SK-N-SH (cell line): ENCODE data around the gene NARS2. TPM values are rescaled to one million over a fixed set of nuclear protein-coding genes. Genes with fewer than 3 reads are reported as not detected.

Source experiments
- CTCF ChIA-PET: fragments of 300-600, 350-600 bp; formaldehyde crosslinking; extraction: SDS; loops from one replicate; lab custom pipeline; 2021; lab: Yijun Ruan, JAX
- POLR2A ChIA-PET: fragments of 350-600 bp; sonication (Branson Sonifier 250); formaldehyde crosslinking; extraction: SDS; loops from one replicate; lab custom pipeline; 2020; ENCODE audit warnings: antibody characterized with exemption, inconsistent platforms; lab: Yijun Ruan, JAX
- DNase-seq: peaks from one replicate; pipeline ENCODE4 v3.0.0; 2012
- H2AFZ ChIP-seq: fragments of 200-600 bp; sonication (generic); 2 replicates; pipeline ENCODE4 v1.8.1; 2016; ENCODE audit warnings: antibody characterized with exemption, mild to moderate bottlenecking, low read depth
- H3F3A ChIP-seq: fragments of 200-600 bp; sonication (generic); replicated peaks from 2 replicates; pipeline ENCODE3; 2016; ENCODE audit warnings: antibody characterized with exemption, mild to moderate bottlenecking; ENCODE audit not compliant: insufficient read depth
- H3K27ac ChIP-seq, 2 experiments: fragments of 200-500 bp in 1 of 2; fragments of 200-600 bp in 1 of 2; sonication (Bioruptor generic) in 1 of 2; sonication (generic), shearing (Covaris generic) in 1 of 2; 2 replicates each; pipeline versions ENCODE4 v1.5.1 to v1.6.1; 2014 to 2016; ENCODE audit warnings: low read depth in 2 of 2, inconsistent platforms in 1 of 2, low read length in 1 of 2, mild to moderate bottlenecking in 1 of 2, mixed read lengths in 1 of 2
- H3K27me3 ChIP-seq: fragments of 200-600 bp; sonication (generic), shearing (Covaris generic); 2 replicates; pipeline ENCODE4 v1.6.1; 2016; ENCODE audit warnings: mixed run types; ENCODE audit not compliant: insufficient read depth
- H3K36me3 ChIP-seq, 2 experiments: fragments of 200-500 bp in 1 of 2; fragments of 200-600 bp in 1 of 2; sonication (Bioruptor generic) in 1 of 2; sonication (generic) in 1 of 2; replicated peaks in 1 of 2; 2 replicates each; pipeline versions ENCODE3 to v1.5.1; 2014 to 2016; ENCODE audit warnings: low read length in 1 of 2, mild to moderate bottlenecking in 1 of 2; ENCODE audit not compliant: insufficient read depth in 2 of 2, control insufficient read depth in 1 of 2
- H3K4me1 ChIP-seq, 2 experiments: fragments of 200-500 bp in 1 of 2; fragments of 200-600 bp in 1 of 2; sonication (Bioruptor generic) in 1 of 2; sonication (generic), shearing (Covaris generic) in 1 of 2; 2 replicates each; pipeline versions ENCODE4 v1.5.1 to v1.6.1; 2014 to 2016; ENCODE audit warnings: low read depth in 1 of 2, low read length in 1 of 2, mixed run types in 1 of 2; ENCODE audit not compliant: insufficient read depth in 2 of 2, control insufficient read depth in 1 of 2
- H3K4me2 ChIP-seq: fragments of 200-600 bp; sonication (generic), shearing (Covaris generic); 2 replicates; pipeline ENCODE4 v1.6.1; 2017; ENCODE audit warnings: mixed run types
- H3K4me3 ChIP-seq, 2 experiments: fragments of 200-500 bp in 1 of 2; fragments of 200-600 bp in 1 of 2; sonication (Bioruptor generic) in 1 of 2; sonication (generic), shearing (Covaris generic) in 1 of 2; 2 replicates each; pipeline versions ENCODE4 v1.5.1 to v1.8.1; 2014 to 2016; ENCODE audit warnings: low read depth in 2 of 2, inconsistent platforms in 1 of 2, low read length in 1 of 2, mild to moderate bottlenecking in 1 of 2, mixed read lengths in 1 of 2, moderate library complexity in 1 of 2
- H3K79me2 ChIP-seq: fragments of 200-600 bp; sonication (generic); 2 replicates; pipeline ENCODE4 v1.8.1; 2017; ENCODE audit warnings: mild to moderate bottlenecking; ENCODE audit not compliant: insufficient read depth
- H3K9ac ChIP-seq: fragments of 200-600 bp; sonication (generic); 2 replicates; pipeline ENCODE4 v1.6.1; 2017; ENCODE audit warnings: mixed run types
- H3K9me2 ChIP-seq: fragments of 200-600 bp; sonication (generic); 2 replicates; pipeline ENCODE4 v1.6.1; 2017; ENCODE audit warnings: mixed run types
- H3K9me3 ChIP-seq: fragments of 200-600 bp; sonication (generic); 2 replicates; pipeline ENCODE4 v1.6.1; 2017; ENCODE audit warnings: mixed run types, mild to moderate bottlenecking, moderate library complexity
- H4K20me1 ChIP-seq: fragments of 200-600 bp; sonication (generic); 2 replicates; pipeline ENCODE4 v1.6.1; 2017; ENCODE audit warnings: mild to moderate bottlenecking, mixed run types; ENCODE audit not compliant: insufficient read depth
- EP300 ChIP-seq, 2 experiments: IDR thresholded peaks; 2 replicates each; pipeline versions ENCODE4 v1.4.0 to v1.6.1; 2012; ENCODE audit warnings: borderline replicate concordance in 1 of 2, low read depth in 1 of 2, low read length in 1 of 2
- FOSL2 ChIP-seq: IDR thresholded peaks from 2 replicates; pipeline ENCODE4 v1.4.0; 2012; ENCODE audit warnings: low read depth, mild to moderate bottlenecking, moderate library complexity, borderline replicate concordance
- GABPA ChIP-seq: IDR thresholded peaks from 2 replicates; pipeline ENCODE4 v1.4.0; 2012; ENCODE audit warnings: low read depth, mild to moderate bottlenecking
- GATA2 ChIP-seq: sonication (generic); formaldehyde crosslinking; IDR thresholded peaks from 2 replicates; pipeline ENCODE4 v1.5.0; 2020; ENCODE audit warnings: mild to moderate bottlenecking, missing genetic modification reagents
- MEF2A ChIP-seq: IDR thresholded peaks from 2 replicates; pipeline ENCODE4 v1.4.0; 2012; ENCODE audit warnings: low read depth, borderline replicate concordance
- MXI1 ChIP-seq: IDR thresholded peaks from 2 replicates; pipeline ENCODE4 v1.6.1; 2012; ENCODE audit warnings: mild to moderate bottlenecking, low read depth, low read length, improper control_type of control experiment
- NFIC ChIP-seq: IDR thresholded peaks from 2 replicates; pipeline ENCODE4 v1.4.0; 2012; ENCODE audit warnings: borderline replicate concordance
- PBX3 ChIP-seq: IDR thresholded peaks from 2 replicates; pipeline ENCODE4; 2012
- RCOR1 ChIP-seq: fragments of 150-350 bp; IDR thresholded peaks from 2 replicates; pipeline ENCODE4 v1.6.1; 2017; ENCODE audit warnings: antibody characterized with exemption, low read length
- REST ChIP-seq: IDR thresholded peaks from 2 replicates; pipeline ENCODE4 v1.6.1; 2012; ENCODE audit warnings: mild to moderate bottlenecking, low read depth, low read length, moderate library complexity
- RFX5 ChIP-seq: IDR thresholded peaks from 2 replicates; pipeline ENCODE4 v1.6.1; 2012; ENCODE audit warnings: mild to moderate bottlenecking, improper control_type of control experiment, low read length
- SIN3A ChIP-seq: IDR thresholded peaks from 2 replicates; pipeline ENCODE4 v1.6.1; 2012; ENCODE audit warnings: low read depth, mild to moderate bottlenecking, low read length, moderate library complexity, borderline replicate concordance
- TCF12 ChIP-seq: IDR thresholded peaks from 2 replicates; pipeline ENCODE4 v1.4.0; 2012
- TEAD4 ChIP-seq: IDR thresholded peaks from 2 replicates; pipeline ENCODE4 v1.4.0; 2012; ENCODE audit warnings: mild to moderate bottlenecking, borderline replicate concordance; ENCODE audit not compliant: insufficient read depth
- USF1 ChIP-seq: IDR thresholded peaks from 2 replicates; pipeline ENCODE4 v1.4.0; 2012; ENCODE audit warnings: low read depth, borderline replicate concordance
- WGBS: methylation state at CpG from one replicate; pipeline ENCODE4 v1.1.6; 2017; ENCODE audit warnings: low lambda C conversion rate; 5-methylcytosine and 5-hydroxymethylcytosine counted together
- polyA plus RNA-seq, 3 experiments: library from polyadenylated mRNA; depleted of rRNA; stranded (reverse); fragments of >200 nt; gene quantifications; 2 replicates each; pipeline ENCODE4 v1.2.3, GENCODE V29; 2012

Gene NARS2
- polyA plus RNA-seq, 1 of the 3 experiments (the other 2 are of a cell fraction) = 8.9 TPM

GRCh38 chr11:78420255-78420764 is 154.4 kb downstream of the NARS2 start (continued):
- TF ChIP-seq PBX3 (peak; percentile 36; the same call in 1 of the 2 replicates), RCOR1 (no peak), SIN3A (no peak), TEAD4 (no peak), EP300 (IDR thresholded peaks at IDR 0.05; ENCODE audit: borderline replicate concordance in 1 of 2, low read depth in 1 of 2, low read length in 1 of 2) (peak in 1 of 2 experiments; percentile 40; a peak in 2 of 4 replicates), RFX5 (no peak), MEF2A (no peak), MXI1 (no peak; the same call in 1 of the 2 replicates), GABPA (no peak), REST (no peak)

GRCh38 chr11:78419327-78419726 is 155.3 kb downstream of the NARS2 start:
- peaks cover 22 to 50% of the 10 kb centered on the region in 2 experiments; a peak in 3 of 4 replicates for H3K4me1 ChIP-seq
- H2AFZ ChIP-seq = 0 out of 2 replicates have a peak overlapping the region, but pooled peaks have one; percentile 57
- no peaks in the 10 kb centered on the region for H3K9me3 ChIP-seq
- ChIA-PET CTCF (interaction anchor here (0.9 to 7.2 kb wide), 8 partner anchors 10 to 373 kb away, joined by 3 to 110 read pairs (median 7); no protein-coding TSS in a partner anchor), POLR2A (interaction anchor here (0.8 to 3.5 kb wide), 3 partner anchors 96 to 145 kb away, joined by 3 to 27 read pairs (median 5); no protein-coding TSS in a partner anchor)
- WGBS = 24% methylated on average over 5 of the region's 5 CpGs
- H4K20me1 ChIP-seq = no peaks in the 10 kb centered on the region
- no peaks in the 10 kb centered on the region for H3K36me3 ChIP-seq
- peaks cover 45% of the 10 kb centered on the region for H3F3A ChIP-seq
- peak overlapping the region; percentile 69 to 100 for H3K27ac ChIP-seq
- H3K79me2 ChIP-seq = peaks cover 20% of the 10 kb centered on the region
- no peaks in the 10 kb centered on the region for H3K27me3 ChIP-seq
- H3K9ac ChIP-seq = peak overlapping the region; percentile 74; the same call in 1 of the 2 replicates
- peak overlapping the region in 1 of 2 experiments; percentile 70; a peak in 1 of 4 replicates for H3K4me3 ChIP-seq
- no peak for DNase-seq
- H3K9me2 ChIP-seq = no peaks in the 10 kb centered on the region
- TF ChIP-seq GATA2 (CRISPR knock-in tag) (no peak), REST (0 out of 2 replicates have a peak, but pooled peaks have one; percentile 16), NFIC (peak; percentile 55; the same call in 1 of the 2 replicates), FOSL2 (peak; percentile 13; the same call in 1 of the 2 replicates), PBX3 (peak; percentile 60), TCF12 (peak; percentile 46), USF1 (no peak)
- H3K4me2 ChIP-seq = peak overlapping the region; percentile 90
